OCI-LY1 (cell line): Measurements from ENCODE around the gene HUS1B.

Experiments used
- H2AFZ ChIP-seq: fragments of 200-600 bp; sonication (generic), shearing (Covaris generic); 2 replicates; pipeline ENCODE4 v1.6.0; 2014; ENCODE audit warnings: antibody characterized with exemption, mild to moderate bottlenecking, low read length
- H3F3A ChIP-seq: fragments of 200-600 bp; sonication (generic), shearing (Covaris generic); 2 replicates; pipeline ENCODE4 v1.6.0; 2014; ENCODE audit warnings: mild to moderate bottlenecking, antibody characterized with exemption, low read length, moderate library complexity; ENCODE audit not compliant: insufficient read depth
- H3K27ac ChIP-seq: fragments of 200-600 bp; sonication (generic); 2 replicates; pipeline ENCODE4 v1.5.1; 2014; ENCODE audit warnings: low read length, mixed run types, mild to moderate bottlenecking, low read depth; ENCODE audit not compliant: poor library complexity, severe bottlenecking
- H3K27me3 ChIP-seq: fragments of 200-600 bp; sonication (generic); 2 replicates; pipeline ENCODE4 v1.6.0; 2014; ENCODE audit warnings: antibody characterized with exemption, mild to moderate bottlenecking, low read length, moderate library complexity; ENCODE audit not compliant: insufficient read depth
- H3K36me3 ChIP-seq: fragments of 200-600 bp; sonication (generic); 2 replicates; pipeline ENCODE4 v1.6.1; 2014; ENCODE audit warnings: mild to moderate bottlenecking, antibody characterized with exemption, low read length, moderate library complexity, mixed read lengths; ENCODE audit not compliant: insufficient read depth
- H3K4me1 ChIP-seq: fragments of 200-600 bp; sonication (generic); 2 replicates; pipeline ENCODE4 v1.5.1; 2014; ENCODE audit warnings: mild to moderate bottlenecking, low read length, moderate library complexity; ENCODE audit not compliant: insufficient read depth, severe bottlenecking
- H3K4me2 ChIP-seq: fragments of 200-600 bp; sonication (generic), shearing (Covaris generic); 2 replicates; pipeline ENCODE4 v1.6.1; 2014; ENCODE audit warnings: low read length
- H3K4me3 ChIP-seq: fragments of 200-600 bp; sonication (generic); 2 replicates; pipeline ENCODE4 v1.5.1; 2014; ENCODE audit warnings: low read length, low read depth, mild to moderate bottlenecking, mixed read lengths; ENCODE audit not compliant: poor library complexity, severe bottlenecking
- H3K79me2 ChIP-seq: fragments of 200-600 bp; shearing (Covaris generic); 2 replicates; pipeline ENCODE4 v1.6.1; 2016; ENCODE audit warnings: mixed run types, low read length, mixed read lengths; ENCODE audit not compliant: insufficient read depth
- H3K9ac ChIP-seq: fragments of 200-600 bp; sonication (generic), shearing (Covaris generic); 2 replicates; pipeline ENCODE4 v1.6.1; 2014; ENCODE audit warnings: mild to moderate bottlenecking, low read length, mixed read lengths
- H3K9me2 ChIP-seq: fragments of 200-600 bp; sonication (generic), shearing (Covaris generic); 2 replicates; pipeline ENCODE4 v1.6.1; 2014; ENCODE audit warnings: low read depth, mild to moderate bottlenecking, low read length, mixed read lengths
- H3K9me3 ChIP-seq: fragments of 200-600 bp; shearing (Covaris generic); 2 replicates; pipeline ENCODE4 v1.6.1; 2014; ENCODE audit warnings: low read length, mixed read lengths
- H4K20me1 ChIP-seq: fragments of 200-600 bp; sonication (generic), shearing (Covaris generic); 2 replicates; pipeline ENCODE4 v1.6.0; 2016; ENCODE audit warnings: mild to moderate bottlenecking, low read length; ENCODE audit not compliant: insufficient read depth
- CTCF ChIP-seq: fragments of 200-600 bp; sonication (generic), shearing (Covaris generic); IDR thresholded peaks from 2 replicates; pipeline ENCODE4 v1.5.1; 2017; ENCODE audit warnings: mild to moderate bottlenecking, antibody characterized with exemption, low read length, moderate library complexity, mixed read lengths
- EZH2 ChIP-seq: fragments of 200-600 bp; sonication (generic), shearing (Covaris generic); IDR thresholded peaks from 2 replicates; pipeline ENCODE4 v1.8.0; 2017; ENCODE audit warnings: borderline replicate concordance, mixed run types, mild to moderate bottlenecking, antibody characterized with exemption, low read length, moderate library complexity, mixed read lengths

The HUS1B gene

GRCh38 chr6:652865-653264, 4.0 kb downstream of the HUS1B start:
- Histone ChIP-seq H3K9ac (no peak overlapping the region), H3K4me1 (no peaks in the 10 kb centered on the region), H2AFZ (no peak overlapping the region), H3F3A (no peaks in the 10 kb centered on the region), H3K4me3 (no peak overlapping the region), H3K9me3 (no peaks in the 10 kb centered on the region), H3K36me3 (no peaks in the 10 kb centered on the region), H3K79me2 (no peaks in the 10 kb centered on the region), H3K27me3 (no peaks in the 10 kb centered on the region), H3K4me2 (no peak overlapping the region), H3K27ac (no peak overlapping the region), H4K20me1 (no peaks in the 10 kb centered on the region), H3K9me2 (no peaks in the 10 kb centered on the region)
- TF ChIP-seq EZH2 (no peak), CTCF (no peak)

- no peaks in the 10 kb centered on the region for H4K20me1 ChIP-seq
- no peak overlapping the region for H3K4me3 ChIP-seq
- H3K36me3 ChIP-seq, result no peaks in the 10 kb centered on the region
- H3K79me2 ChIP-seq, result no peaks in the 10 kb centered on the region
- H3K9ac ChIP-seq, result no peak overlapping the region
- no peaks in the 10 kb centered on the region for H3K4me1 ChIP-seq
- H3F3A ChIP-seq, result no peaks in the 10 kb centered on the region
- no peaks in the 10 kb centered on the region for H3K27me3 ChIP-seq
- H3K27ac ChIP-seq, result no peak overlapping the region
- no peak for TF ChIP-seq EZH2
- no peak for TF ChIP-seq CTCF
- H3K9me3 ChIP-seq, result no peaks in the 10 kb centered on the region
- no peak overlapping the region for H3K4me2 ChIP-seq
- H3K9me2 ChIP-seq, result no peaks in the 10 kb centered on the region
- H2AFZ ChIP-seq, result no peak overlapping the region
Measured at GRCh38 chr6:650098-650497, 6.8 kb downstream of the HUS1B start.

GRCh38 chr6:642805-643204, 14.1 kb downstream of the HUS1B start:
- no peaks in the 10 kb centered on the region for H3K79me2 ChIP-seq
- H3K9me2 ChIP-seq, result no peaks in the 10 kb centered on the region
- H3K36me3 ChIP-seq, result no peaks in the 10 kb centered on the region
- no peaks in the 10 kb centered on the region for H3K27me3 ChIP-seq
- H3K4me1 ChIP-seq, result no peaks in the 10 kb centered on the region
- H4K20me1 ChIP-seq, result no peaks in the 10 kb centered on the region
- no peak overlapping the region for H3K4me3 ChIP-seq
- no peak overlapping the region for H3K27ac ChIP-seq
- H3K9me3 ChIP-seq, result no peaks in the 10 kb centered on the region; the same call in 1 of the 2 replicates
- TF ChIP-seq CTCF, result no peak
- no peak for TF ChIP-seq EZH2
- H3K9ac ChIP-seq, result no peak overlapping the region
- no peak overlapping the region for H2AFZ ChIP-seq
- no peaks in the 10 kb centered on the region for H3F3A ChIP-seq
- H3K4me2 ChIP-seq, result no peak overlapping the region
